A549 (cell line): Measurements from ENCODE around the gene TDRKH. TPM values are rescaled to one million over a fixed set of nuclear protein-coding genes. Genes with fewer than 3 reads are reported as not detected.
"Not testable (repeated sequence)": the region's sequence is repeated elsewhere in the genome, so short reads cannot be mapped to it uniquely, and the experiment has no call there.

Experiments used
- ATAC-seq, 2 experiments: fragments of 200-7000 bp in 1 of 2; fragments of >200 bp in 1 of 2; cut with Nextera tagmentation in 1 of 2; cut with Tn5 transposase in 1 of 2; 3 replicates each; pipeline versions ENCODE4 v1.8.0 to v1.9.1; 2018 to 2020; ENCODE audit warnings: mild to moderate bottlenecking in 1 of 2, moderate library complexity in 1 of 2
- CTCF ChIA-PET: fragments of 300-600 bp; sonication (Branson Sonifier 250); formaldehyde crosslinking; extraction: SDS; loops from one replicate; lab custom pipeline; 2021; ENCODE audit warnings: antibody characterized with exemption, inconsistent platforms; lab: Yijun Ruan, JAX
- POLR2A ChIA-PET: fragments of 350-600 bp; formaldehyde crosslinking; extraction: SDS; loops from one replicate; lab custom pipeline; 2021; ENCODE audit warnings: antibody characterized with exemption, inconsistent platforms; lab: Yijun Ruan, JAX
- DNase-seq, 2 experiments: peaks; one replicate each; pipeline versions ENCODE4 v3.0.0 to v3.0.0-alpha.2; 2011 to 2016; ENCODE audit warnings: low read depth in 1 of 2, low spot score in 1 of 2
- FAIRE-seq: peaks from 2 replicates; lab custom pipeline; 2011; peaks lifted over from hg19 to GRCh38; lab: Jason Lieb, UNC
- H3K27ac ChIP-seq, 2 experiments: fragments of >200 bp; sonication (Bioruptor Twin); formaldehyde crosslinking; 3 replicates each; pipeline ENCODE4 v1.5.1; 2016 to 2017
- H3K4me1 ChIP-seq: fragments of >200 bp; sonication (Bioruptor Twin); formaldehyde crosslinking; 3 replicates; pipeline ENCODE4 v1.6.1; 2016
- H3K4me2 ChIP-seq: fragments of >200 bp; sonication (Bioruptor Twin); formaldehyde crosslinking; 3 replicates; pipeline ENCODE4 v1.6.1; 2016
- H3K4me3 ChIP-seq: fragments of >200 bp; sonication (Bioruptor Twin); formaldehyde crosslinking; 3 replicates; pipeline ENCODE4 v1.5.1; 2016
- H3K9me3 ChIP-seq: fragments of >200 bp; sonication (Bioruptor Twin); formaldehyde crosslinking; 3 replicates; pipeline ENCODE4 v1.6.1; 2016
- ATOH8 ChIP-seq: fragments of 250-450 bp; sonication (Bioruptor Pico); IDR thresholded peaks from 2 replicates; pipeline ENCODE4 v1.5.0; 2020; ENCODE audit warnings: low read depth, mild to moderate bottlenecking, moderate library complexity
- BHLHE40 ChIP-seq: IDR thresholded peaks from 2 replicates; pipeline ENCODE4 v1.6.1; 2012; ENCODE audit warnings: low read depth, low read length, inconsistent platforms
- CEBPB ChIP-seq, 2 experiments: fragments of >200 bp in 1 of 2; sonication (Bioruptor Twin) in 1 of 2; formaldehyde crosslinking in 1 of 2; IDR thresholded peaks; 2 replicates each; pipeline ENCODE4 v1.6.1; 2012 to 2016
- FOXS1 ChIP-seq: fragments of 250-450 bp; sonication (Bioruptor Pico); IDR thresholded peaks from 2 replicates; pipeline ENCODE4 v1.5.0; 2020; ENCODE audit warnings: mild to moderate bottlenecking, moderate library complexity
- HDAC2 ChIP-seq: fragments of 200-600 bp; sonication (generic); IDR thresholded peaks from 2 replicates; pipeline ENCODE4 v1.6.1; 2016
- HES2 ChIP-seq: fragments of >200 bp; sonication (Bioruptor Twin); formaldehyde crosslinking; IDR thresholded peaks from 2 replicates; pipeline ENCODE4 v1.6.1; 2016
- HOXA7 ChIP-seq: fragments of 250-450 bp; sonication (Bioruptor Pico); IDR thresholded peaks from 2 replicates; pipeline ENCODE4 v1.5.0; 2020; ENCODE audit warnings: mild to moderate bottlenecking, moderate library complexity
- HOXB13 ChIP-seq: fragments of 250-450 bp; sonication (Bioruptor Pico); IDR thresholded peaks from 2 replicates; pipeline ENCODE4 v1.5.0; 2020; ENCODE audit warnings: low read depth, mild to moderate bottlenecking, moderate library complexity
- JUN ChIP-seq, 2 experiments: fragments of >200 bp; sonication (Bioruptor Twin); formaldehyde crosslinking; IDR thresholded peaks; 2 replicates in 1 of 2; 3 replicates in 1 of 2; pipeline ENCODE4 v1.6.1; 2016 to 2017
- KDM5A ChIP-seq: fragments of 200-600 bp; sonication (generic); IDR thresholded peaks from 2 replicates; pipeline ENCODE4 v1.6.1; 2016; ENCODE audit warnings: antibody characterized with exemption, mild to moderate bottlenecking
- MAFK ChIP-seq: fragments of 450-650 bp; IDR thresholded peaks from 2 replicates; pipeline ENCODE4 v1.6.1; 2014; ENCODE audit not compliant: partially characterized antibody
- MAX ChIP-seq: IDR thresholded peaks from 2 replicates; pipeline ENCODE4 v1.6.1; 2012
- MAZ ChIP-seq: fragments of 150-350 bp; IDR thresholded peaks from 2 replicates; pipeline ENCODE4 v1.6.1; 2014; ENCODE audit warnings: antibody characterized with exemption, low read depth, low read length, borderline replicate concordance
- NFE2L2 ChIP-seq: fragments of 150-350 bp; conservative IDR thresholded peaks from 2 replicates; pipeline ENCODE4 v1.6.1; 2014; ENCODE audit warnings: low read length
- PHF8 ChIP-seq: fragments of 200-600 bp; sonication (generic); IDR thresholded peaks from 2 replicates; pipeline ENCODE4 v1.6.1; 2016; ENCODE audit warnings: low read depth, mild to moderate bottlenecking, antibody characterized with exemption, moderate library complexity, borderline replicate concordance
- POLR2A ChIP-seq: IDR thresholded peaks from 2 replicates; pipeline ENCODE4 v1.6.1; 2012; ENCODE audit warnings: mild to moderate bottlenecking, low read length
- RAD21 ChIP-seq, 2 experiments: fragments of >200 bp in 1 of 2; sonication (Bioruptor Twin) in 1 of 2; formaldehyde crosslinking in 1 of 2; IDR thresholded peaks in 1 of 2; conservative IDR thresholded peaks in 1 of 2; 2 replicates in 1 of 2; 3 replicates in 1 of 2; pipeline ENCODE4 v1.6.1; 2012 to 2018; ENCODE audit warnings: inconsistent platforms in 1 of 2
- RARB ChIP-seq: fragments of 250-450 bp; sonication (Bioruptor Pico); IDR thresholded peaks from 2 replicates; pipeline ENCODE4 v1.8.0; 2021; ENCODE audit warnings: mild to moderate bottlenecking, moderate library complexity
- REST ChIP-seq: fragments of 200-600 bp; sonication (generic); IDR thresholded peaks from 2 replicates; pipeline ENCODE4 v1.6.1; 2016; ENCODE audit warnings: antibody characterized with exemption, mild to moderate bottlenecking, moderate library complexity
- RNF2 ChIP-seq: fragments of 200-600 bp; sonication (generic); IDR thresholded peaks from 2 replicates; pipeline ENCODE4 v1.6.1; 2016; ENCODE audit warnings: low read depth, mild to moderate bottlenecking, antibody characterized with exemption, moderate library complexity, borderline replicate concordance
- SREBF2 ChIP-seq: fragments of 450-650 bp; IDR thresholded peaks from 2 replicates; pipeline ENCODE4 v1.6.1; 2014; ENCODE audit warnings: mild to moderate bottlenecking, moderate library complexity
- TP53 ChIP-seq: fragments of 250-450 bp; sonication (Bioruptor Pico); IDR thresholded peaks from 2 replicates; pipeline ENCODE4 v1.5.0; 2021; ENCODE audit warnings: mild to moderate bottlenecking, moderate library complexity
- USF2 ChIP-seq: fragments of 450-650 bp; IDR thresholded peaks from 2 replicates; pipeline ENCODE4 v1.6.1; 2014; ENCODE audit warnings: antibody characterized with exemption
- ZC3H11A ChIP-seq: fragments of 450-650 bp; IDR thresholded peaks from 2 replicates; pipeline ENCODE4 v1.6.1; 2014; ENCODE audit warnings: antibody characterized with exemption, mild to moderate bottlenecking
- ZNF302 ChIP-seq: fragments of 250-450 bp; sonication (Bioruptor Pico); IDR thresholded peaks from 2 replicates; pipeline ENCODE4 v1.9.0; 2021; ENCODE audit warnings: inconsistent platforms, mild to moderate bottlenecking, moderate library complexity
- WGBS: methylation state at CpG from one replicate; pipeline ENCODE4 v1.1.6; 2017; ENCODE audit errors: missing lambda C conversion rate; 5-methylcytosine and 5-hydroxymethylcytosine counted together
- polyA plus RNA-seq, 4 experiments: library from polyadenylated mRNA; depleted of rRNA in 3 of 4; stranded (reverse); fragments of >200 nt; fragmentation: RNase III in 1 of 4; extraction: RNeasy Plus Mini Kit Qiagen cat#74134 plus additional on column Dnase treatment in 1 of 4; gene quantifications; 2 replicates in 3 of 4; 3 replicates in 1 of 4; pipeline ENCODE4 v1.2.3, GENCODE V29; 2011 to 2017

Gene TDRKH
- polyA plus RNA-seq, 2 of the 4 experiments (the other 2 are of a cell fraction), result 7.7 to 8.8 TPM

GRCh38 chr1:151739590-151740355 is 50.5 kb downstream of the TDRKH start:
- ATAC-seq (no peak), DNase-seq (no peak), FAIRE-seq (no peak)
- WGBS, result 30% methylated on average over 3 of the region's 3 CpGs
- ChIA-PET CTCF (interaction anchor here (0.6 to 3.1 kb wide), 6 partner anchors 11 to 272 kb away, joined by 5 to 17 read pairs (median 7); no protein-coding TSS in a partner anchor), POLR2A (no interaction called here)
- Histone ChIP-seq H3K4me1 (no peaks in the 10 kb centered on the region), H3K9me3 (peaks cover 9% of the 10 kb centered on the region)
- peak; percentile 74 for TF ChIP-seq MAFK
- TF ChIP-seq RARB, result no peak
- no peak for TF ChIP-seq BHLHE40
- TF ChIP-seq RAD21 (conservative IDR thresholded peaks at IDR 0.05 in 1 of 2, IDR thresholded peaks at IDR 0.05 in 1 of 2), result no peak
- TF ChIP-seq MAX, result no peak
- no peak for TF ChIP-seq NFE2L2
- no peak for TF ChIP-seq TP53 (CRISPR knock-in tag)
- TF ChIP-seq, all 56 proteins: peak for 1
- no peak overlapping the region for H3K4me2 ChIP-seq
- no peak overlapping the region for H3K27ac ChIP-seq
- H3K4me3 ChIP-seq, result no peak overlapping the region

- TF ChIP-seq JUN (IDR thresholded peaks at IDR 0.05) (no peak), MAZ (no peak), PHF8 (no peak), ATOH8 (CRISPR knock-in tag) (no peak), ZC3H11A (no peak), KDM5A (no peak), HES2 (no peak), RNF2 (no peak), HOXA7 (CRISPR knock-in tag) (no peak), CEBPB (IDR thresholded peaks at IDR 0.05) (no peak), BHLHE40 (no peak)
- ChIA-PET CTCF (interaction anchor here (1.0 to 3.1 kb wide), 9 partner anchors 15 to 456 kb away, joined by 3 to 17 read pairs (median 4); no protein-coding TSS in a partner anchor), POLR2A (no interaction called here)
- no peak for FAIRE-seq
- Histone ChIP-seq H3K4me2 (no peak overlapping the region), H3K4me1 (no peaks in the 10 kb centered on the region), H3K9me3 (peaks cover 9% of the 10 kb centered on the region), H3K27ac (no peak overlapping the region), H3K4me3 (no peak overlapping the region)
- ATAC-seq, result no peak
- no peak for DNase-seq
Measured at GRCh38 chr1:151737479-151737878, 52.8 kb downstream of the TDRKH start.

- TF ChIP-seq ZNF302, result no peak
- TF ChIP-seq SREBF2, result no peak
- no peak for TF ChIP-seq USF2
- no peak for TF ChIP-seq RAD21 (conservative IDR thresholded peaks at IDR 0.05 in 1 of 2, IDR thresholded peaks at IDR 0.05 in 1 of 2)
- TF ChIP-seq POLR2A, result no peak
- no peak for TF ChIP-seq REST
- no peak for TF ChIP-seq HOXB13 (CRISPR knock-in tag)
- no peak for TF ChIP-seq HDAC2
- TF ChIP-seq FOXS1, result no peak
- ATAC-seq, result no peak
- Histone ChIP-seq H3K9me3 (peaks cover 9% of the 10 kb centered on the region), H3K4me2 (no peak overlapping the region), H3K4me1 (no peaks in the 10 kb centered on the region), H3K27ac (no peak overlapping the region), H3K4me3 (no peak overlapping the region)
- no peak for FAIRE-seq
- 21% methylated on average over 2 of the region's 2 CpGs for WGBS
- ChIA-PET POLR2A (no interaction called here), CTCF (interaction anchor here (0.6 to 3.1 kb wide), 7 partner anchors 8 to 293 kb away, joined by 3 to 17 read pairs (median 4); no protein-coding TSS in a partner anchor)
- no peak for DNase-seq
Measured at GRCh38 chr1:151737026-151737425, 53.3 kb downstream of the TDRKH start.

- not testable (repeated sequence) for FAIRE-seq, ATAC-seq, H3K4me3 ChIP-seq, H3K4me2 ChIP-seq, H3K9me3 ChIP-seq, DNase-seq, H3K4me1 ChIP-seq, H3K27ac ChIP-seq
- 78% methylated on average over 9 of the region's 9 CpGs for WGBS
- ChIA-PET POLR2A (interaction anchor here (0.6 kb wide), 1 partner anchor 297 kb away, joined by 4 read pairs; no protein-coding TSS in a partner anchor), CTCF (interaction anchor here (1.0 to 3.4 kb wide), 36 partner anchors 11 to 434 kb away, joined by 3 to 42 read pairs (median 5); partner anchors contain the start of genes C2CD4D, CELF3, RIIAD1 and RORC)
Measured at GRCh38 chr1:151733995-151734394, 56.3 kb downstream of the TDRKH start.
